COLO829 (cell line): ENCODE measurements around the gene SPTBN4.
"Not testable (repeated sequence)": the region's sequence is repeated elsewhere in the genome, so short reads cannot be mapped to it uniquely, and the experiment has no call there.

ENCODE experiments used
- DNase-seq: peaks from one replicate; pipeline ENCODE4 v3.0.0; 2012; ENCODE audit warnings: low spot score

SPTBN4 gene

DNA sequence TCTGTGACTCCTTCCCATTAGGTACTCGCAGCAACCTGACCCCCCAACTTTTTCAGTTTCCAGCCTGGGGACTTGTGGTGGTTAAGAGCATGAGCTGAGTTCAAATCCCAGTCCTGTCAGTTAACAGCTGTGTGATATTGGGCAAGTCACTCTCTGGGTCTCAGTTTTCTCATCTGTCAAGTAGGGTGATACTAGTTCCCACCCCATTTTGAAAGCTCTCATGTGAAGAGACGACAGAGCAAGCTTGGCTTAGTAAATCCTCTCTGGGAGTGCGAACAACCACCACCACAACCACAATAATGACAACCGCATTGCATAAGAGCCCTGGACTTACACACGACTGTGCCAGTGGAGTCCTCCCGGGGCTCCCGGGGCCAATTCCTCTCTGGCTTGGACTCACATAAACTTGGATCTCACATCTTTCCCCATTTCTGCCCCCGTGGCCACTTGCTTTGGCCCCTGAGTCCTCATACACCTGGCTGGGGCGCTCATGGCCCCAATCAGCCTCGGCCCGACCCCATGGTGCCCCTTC, 1.7 kb upstream of the SPTBN4 start:
- DNase-seq = no peak

GRCh38 chr19:40465557-40466218, 1.1 kb upstream of the SPTBN4 start, which contains the start of gene BLVRB:
TSS of gene BLVRB (minus strand) at chr19:40465745. CDS start at chr19:40465688, 57 bp downstream.
- DNase-seq = peak; percentile 97

GRCh38 chr19:40466219-40466984, 399 bp upstream of the SPTBN4 start:
- DNase-seq = no peak

DNA sequence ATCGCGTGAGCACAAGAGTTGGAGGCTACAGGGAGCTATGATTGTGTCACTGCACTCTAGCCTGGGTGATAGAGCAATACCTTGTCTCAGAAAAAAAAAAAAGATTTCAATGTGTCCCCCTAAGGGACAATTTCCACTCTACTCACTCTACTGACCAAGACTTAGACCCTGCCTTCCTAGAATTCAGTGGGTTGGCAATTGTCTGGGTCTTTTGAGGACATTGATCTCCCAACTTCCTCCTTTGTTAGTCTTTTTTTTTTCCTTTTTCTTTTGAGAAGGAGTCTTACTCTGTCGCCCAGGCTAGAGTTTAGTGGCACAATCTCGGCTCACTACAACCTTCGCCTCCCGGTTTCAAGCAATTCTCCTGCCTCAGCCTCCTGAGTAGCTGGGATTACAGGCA, 2.2 kb downstream of the SPTBN4 start:
- DNase-seq = no peak

DNA sequence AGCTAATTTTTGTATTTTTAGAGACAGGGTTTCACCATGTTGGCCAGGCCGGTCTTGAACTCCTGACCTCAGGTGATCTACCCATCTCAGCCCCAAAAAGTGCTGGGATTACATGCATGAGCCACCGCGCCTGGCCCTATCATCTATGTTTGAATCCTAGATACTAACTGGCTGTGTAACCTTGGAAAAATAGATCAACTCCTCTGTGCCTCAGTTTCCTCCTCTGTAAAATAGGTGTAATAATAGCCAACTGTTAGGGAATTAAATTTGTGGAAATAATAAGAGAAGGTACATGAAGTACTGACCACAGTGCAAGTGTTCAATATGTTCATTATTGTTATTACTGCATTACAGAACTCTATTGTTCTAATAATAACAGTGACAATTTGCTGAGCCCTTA, 4.3 kb downstream of the SPTBN4 start:
- no peak for DNase-seq

GRCh38 chr19:40472516-40472915, 5.7 kb downstream of the SPTBN4 start:
- DNase-seq = no peak

DNA sequence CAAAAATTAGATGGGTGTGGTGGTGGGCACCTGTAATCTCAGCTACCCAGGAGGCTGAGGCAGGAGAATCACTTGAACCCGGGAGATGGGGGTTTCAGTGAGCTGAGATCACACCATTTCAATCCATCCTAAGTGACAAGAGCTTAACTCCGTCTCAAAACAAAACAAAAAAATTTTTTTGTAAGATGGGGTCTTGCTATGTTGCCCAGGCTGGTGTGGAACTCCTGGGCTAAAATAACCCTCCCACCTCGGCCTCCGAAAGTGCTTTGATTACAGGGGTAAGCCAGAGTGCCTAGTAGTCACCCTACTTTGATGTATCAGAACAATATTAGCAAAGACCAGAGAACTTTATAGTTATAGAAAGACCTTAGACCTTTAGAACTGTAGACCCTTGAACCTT, 7.9 kb downstream of the SPTBN4 start:
- no peak for DNase-seq

DNA sequence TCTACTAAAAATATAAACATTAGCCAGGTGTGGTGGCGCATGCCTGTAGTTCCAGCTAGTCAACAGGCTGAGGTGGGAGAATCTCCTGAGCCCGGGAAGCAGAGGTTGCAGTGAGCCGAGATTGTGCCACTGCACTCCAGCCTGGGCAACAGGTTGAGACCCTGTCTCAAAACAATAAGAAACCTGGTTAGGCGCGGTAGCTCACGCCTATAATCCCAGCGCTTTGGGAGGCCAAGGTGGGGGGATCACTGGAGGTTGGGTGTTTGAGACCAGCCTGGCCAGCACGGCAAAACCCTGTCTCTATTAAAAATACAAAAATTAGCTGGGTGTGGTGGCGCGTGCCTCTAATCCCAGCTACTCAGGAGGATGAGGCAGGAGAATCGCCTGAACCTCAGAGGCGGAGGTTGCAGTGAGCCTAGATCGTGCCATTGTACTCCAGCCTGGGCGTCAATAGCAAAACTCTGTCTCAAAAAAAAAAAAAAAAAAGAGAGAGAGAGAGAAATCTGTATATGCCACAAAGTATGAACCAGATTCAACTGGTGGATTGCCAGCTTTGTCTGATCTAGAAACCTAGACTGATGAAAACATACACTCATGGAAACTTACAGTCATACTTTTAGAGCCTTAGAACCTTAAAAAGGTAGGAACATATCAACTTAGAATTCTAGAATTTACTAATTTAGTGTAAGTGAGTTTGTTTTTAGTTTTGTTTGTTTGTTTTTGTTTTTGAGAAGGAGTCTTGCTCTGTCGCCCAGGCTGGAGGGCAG, 9.3 kb downstream of the SPTBN4 start:
- DNase-seq = not testable (repeated sequence)

DNA sequence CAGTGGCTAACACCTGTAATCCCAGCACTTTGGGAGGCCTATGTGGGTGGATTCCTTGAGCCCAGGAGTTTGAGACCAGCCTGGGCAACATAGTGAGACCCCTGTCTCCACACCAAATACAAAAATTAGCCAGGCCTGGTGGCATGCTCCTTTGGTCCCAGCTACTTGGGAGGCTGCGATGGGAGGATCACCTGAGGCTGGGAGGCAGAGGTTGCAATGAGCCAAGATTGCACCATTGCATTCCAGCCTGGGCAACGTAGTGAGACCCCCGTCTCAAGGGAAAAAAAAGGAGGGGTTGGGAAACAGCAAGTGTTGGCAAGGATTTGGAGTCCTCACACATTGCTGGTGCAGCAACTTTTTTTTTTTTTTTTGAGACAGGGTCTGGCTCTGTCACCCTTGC, 19.2 kb downstream of the SPTBN4 start:
- no peak for DNase-seq

GRCh38 chr19:40489882-40490230, 23.1 kb downstream of the SPTBN4 start:
- no peak for DNase-seq

DNA sequence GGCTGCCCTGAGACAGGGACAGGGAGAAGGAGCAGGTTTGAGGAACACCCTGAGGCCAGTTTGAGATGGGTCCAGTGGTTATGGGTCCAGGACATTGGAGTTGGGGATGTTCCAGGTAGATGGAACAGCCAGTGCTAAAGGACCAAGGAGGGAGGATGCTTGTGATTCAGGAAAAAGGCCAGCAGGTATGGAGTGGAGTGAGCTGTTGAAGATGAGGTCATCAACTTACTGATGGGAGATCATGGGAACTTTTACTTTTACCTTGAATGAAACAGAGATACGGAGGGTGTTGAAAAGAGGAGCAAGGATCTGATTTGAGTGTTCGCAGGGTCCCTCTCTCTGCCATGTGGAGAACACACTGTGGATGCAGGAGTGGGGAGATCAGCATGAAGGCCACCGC, 25.5 kb downstream of the SPTBN4 start:
- DNase-seq = no peak

DNA sequence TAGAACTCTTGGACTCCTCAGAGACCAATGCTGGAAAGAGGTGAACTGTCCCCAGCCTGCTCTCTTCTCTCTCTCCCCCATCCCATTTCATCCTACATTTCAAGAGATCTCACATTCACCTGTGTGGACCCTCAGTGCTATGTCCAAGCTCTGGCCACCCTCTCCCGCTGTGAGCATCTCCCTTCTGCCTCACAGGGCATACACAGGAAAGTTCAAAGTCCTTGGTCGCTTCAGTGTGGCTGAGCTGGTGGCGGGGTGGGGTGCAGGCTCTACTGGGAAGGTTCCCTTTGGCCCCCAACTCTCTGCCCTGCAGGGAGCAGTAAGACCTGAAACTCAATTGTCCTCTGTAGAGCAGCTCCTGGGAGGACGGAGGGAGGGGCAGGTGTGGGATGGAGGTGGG, 27.0 kb downstream of the SPTBN4 start:
- DNase-seq = no peak

DNA sequence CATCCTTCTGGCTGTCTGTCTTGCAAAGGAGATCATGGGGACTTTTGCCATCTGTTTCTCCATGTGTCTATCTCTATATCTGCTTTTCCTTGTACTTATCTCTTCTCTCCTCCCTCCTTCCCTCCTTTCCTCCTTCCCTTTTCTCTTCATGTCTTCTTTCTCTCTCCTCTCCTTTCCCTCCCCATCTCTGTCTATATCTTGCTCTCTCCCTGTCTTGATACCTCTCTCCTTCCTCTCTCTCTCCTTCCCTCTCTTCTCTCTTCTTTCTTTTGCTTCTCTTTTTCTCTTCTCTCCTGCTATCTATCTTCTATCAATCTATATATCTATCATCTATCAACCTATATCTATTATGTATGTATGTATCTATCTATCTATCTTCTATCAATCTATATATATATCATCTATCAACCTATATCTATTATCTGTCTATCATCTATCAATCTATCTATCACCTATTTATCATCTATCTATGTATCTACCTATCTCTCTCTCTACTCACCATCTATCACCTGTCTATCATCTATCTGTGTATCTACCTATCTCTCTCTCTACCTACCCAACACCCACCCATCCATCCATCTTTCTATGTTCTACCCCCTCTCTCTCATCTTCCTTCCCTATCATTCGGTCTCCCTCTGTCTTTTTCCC, 27.5 kb downstream of the SPTBN4 start:
- no peak for DNase-seq

DNA sequence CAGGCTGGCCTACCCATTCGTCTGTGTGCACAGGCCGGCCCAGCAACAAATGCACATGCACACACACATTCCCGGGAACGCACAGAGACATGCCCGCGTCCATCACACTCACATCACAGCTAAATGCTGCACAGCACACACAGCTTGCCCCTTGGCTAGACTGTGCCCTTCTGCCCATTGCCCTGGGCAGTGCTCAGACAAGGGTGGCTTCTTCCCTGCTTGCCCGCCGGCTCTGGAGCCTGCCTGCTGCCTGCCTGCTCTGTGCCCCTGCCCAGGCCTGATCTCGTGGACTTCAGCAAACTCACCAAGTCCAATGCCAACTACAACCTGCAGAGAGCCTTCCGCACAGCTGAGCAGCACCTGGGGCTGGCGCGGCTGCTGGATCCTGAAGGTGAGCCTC, 30.4 kb downstream of the SPTBN4 start:
- no peak for DNase-seq

GRCh38 chr19:40499320-40499719, 32.5 kb downstream of the SPTBN4 start:
- DNase-seq = no peak

DNA sequence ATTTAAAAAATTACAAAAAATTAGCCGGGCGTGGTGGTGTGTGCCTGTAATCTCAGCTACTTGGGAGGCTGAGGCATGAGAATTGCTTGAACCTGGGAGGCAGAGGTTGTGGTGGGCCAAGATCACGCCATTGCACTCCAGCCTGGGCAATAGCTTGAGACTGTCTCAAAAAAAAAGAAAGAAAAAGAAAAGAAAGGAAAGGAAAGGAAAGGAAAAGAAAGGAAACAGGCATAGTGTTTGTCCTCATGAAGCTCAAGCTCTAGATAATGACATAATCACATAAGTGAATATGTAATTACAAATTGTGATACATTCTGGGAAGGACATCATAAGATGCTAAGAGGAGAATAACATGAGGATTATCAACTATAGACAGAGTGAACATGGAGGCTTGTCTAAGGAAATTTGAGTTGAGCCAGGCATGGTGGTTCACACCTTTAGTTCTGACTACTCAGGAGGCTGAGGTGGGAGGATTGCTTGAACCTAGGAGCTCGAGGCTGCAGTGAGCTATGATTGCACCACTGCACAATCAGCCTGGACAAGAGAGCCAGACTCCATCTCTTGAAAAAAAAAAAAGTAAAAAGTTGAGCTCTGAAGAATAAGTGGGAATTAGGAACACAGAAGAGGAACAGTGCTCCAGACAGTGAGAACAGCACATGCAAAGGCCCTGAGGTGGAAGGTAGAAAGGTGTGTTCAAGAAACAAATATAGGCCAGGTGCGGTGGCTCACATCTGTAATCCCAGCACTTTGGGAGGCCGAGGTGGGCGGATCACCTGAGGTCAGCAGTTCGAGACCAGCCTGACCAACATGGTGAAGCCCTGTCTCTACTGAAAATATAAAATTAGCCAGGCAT, 34.1 kb downstream of the SPTBN4 start:
- not testable (repeated sequence) for DNase-seq

- DNase-seq = no peak
These were observed 34.8 kb downstream of the SPTBN4 start for GRCh38 chr19:40501599-40501998.

DNA sequence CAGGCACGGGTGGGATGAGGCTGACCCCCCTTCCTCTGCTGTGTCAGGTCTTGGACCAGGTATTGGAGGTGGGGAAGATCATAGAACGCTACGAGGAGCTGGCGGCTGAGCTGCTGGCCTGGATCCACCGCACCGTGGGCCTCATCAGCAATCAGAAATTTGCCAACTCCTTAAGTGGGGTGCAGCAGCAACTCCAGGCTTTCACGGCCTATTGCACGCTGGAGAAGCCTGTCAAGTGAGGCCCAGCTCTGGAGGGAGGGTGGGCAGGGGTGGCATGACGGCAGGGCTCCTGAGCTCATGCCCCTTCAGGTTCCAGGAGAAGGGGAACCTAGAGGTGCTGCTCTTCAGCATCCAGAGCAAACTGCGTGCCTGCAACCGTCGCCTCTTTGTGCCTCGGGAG, 35.3 kb downstream of the SPTBN4 start:
- DNase-seq = no peak

DNA sequence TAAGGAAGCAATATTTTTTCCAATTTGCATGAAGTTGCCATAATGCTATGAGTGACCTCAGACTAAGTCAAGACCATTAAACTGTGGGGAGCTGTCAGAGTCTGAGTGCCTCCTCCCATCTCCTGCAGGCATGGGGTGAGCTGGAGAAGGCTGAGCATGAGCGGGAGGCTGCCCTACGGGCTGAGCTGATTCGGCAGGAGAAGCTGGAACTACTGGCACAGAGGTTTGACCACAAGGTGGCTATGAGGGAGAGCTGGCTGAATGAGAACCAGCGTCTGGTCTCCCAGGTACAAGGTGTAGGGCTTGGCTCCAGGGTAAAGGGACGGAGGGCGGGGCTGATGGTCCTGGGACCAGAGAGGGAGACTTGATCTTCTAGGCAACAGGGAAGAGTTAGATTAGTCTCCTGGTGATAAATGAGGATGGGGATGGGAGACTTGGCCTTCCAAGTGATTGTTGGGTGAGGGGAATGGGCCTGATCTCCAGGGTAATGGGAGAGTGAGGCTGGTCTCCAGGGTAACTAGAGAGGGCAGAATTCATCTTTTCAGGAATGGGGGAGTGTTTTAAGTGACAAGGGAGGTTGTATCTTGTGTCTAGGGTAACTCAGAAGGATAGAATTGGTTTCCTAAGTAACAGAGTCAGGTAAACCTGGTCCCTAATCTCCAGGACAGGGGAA, 36.0 kb downstream of the SPTBN4 start:
- DNase-seq = no peak

GRCh38 chr19:40503320-40503695, 36.5 kb downstream of the SPTBN4 start:
- DNase-seq = no peak

- DNase-seq = no peak
These were observed 39.3 kb downstream of the SPTBN4 start for GRCh38 chr19:40506099-40506498.
